Stomach smooth muscle (tissue), 2 donors: Measurements from ENCODE around the gene CBX1.
"Not testable (repeated sequence)": the region's sequence is repeated elsewhere in the genome, so short reads cannot be mapped to it uniquely, and the experiment has no call there.

Source experiments
- H3K27ac ChIP-seq: one replicate; pipeline ENCODE4 v1.7.0; 2013; ENCODE audit warnings: mild to moderate bottlenecking, low read length, inconsistent platforms
- H3K27me3 ChIP-seq, 2 donors: one replicate each; pipeline ENCODE4 v1.7.0; 2013; ENCODE audit warnings: low read length in 2 of 2; ENCODE audit not compliant: insufficient read depth in 2 of 2, control insufficient read depth in 1 of 2
- H3K36me3 ChIP-seq, 2 donors: one replicate each; pipeline ENCODE4 v1.7.0; 2013; ENCODE audit warnings: low read length in 2 of 2; ENCODE audit not compliant: control insufficient read depth in 2 of 2, insufficient read depth in 2 of 2
- H3K4me1 ChIP-seq: one replicate; pipeline ENCODE4 v1.7.0; 2013; ENCODE audit warnings: low read length; ENCODE audit not compliant: control insufficient read depth, insufficient read depth
- H3K4me3 ChIP-seq, 2 donors: one replicate each; pipeline ENCODE4 v1.7.0; 2013; ENCODE audit warnings: low read length in 2 of 2
- H3K9ac ChIP-seq, 2 donors: one replicate each; pipeline ENCODE4 v1.7.0; 2013; ENCODE audit warnings: low read length in 2 of 2, mild to moderate bottlenecking in 1 of 2
- H3K9me3 ChIP-seq, 2 donors: one replicate each; pipeline ENCODE4 v1.7.0; 2013; ENCODE audit warnings: low read length in 2 of 2; ENCODE audit not compliant: control insufficient read depth in 2 of 2
- donor health status: healthy.
- donor health status: Pancreatic carcinoma.

CBX1 gene

DNA sequence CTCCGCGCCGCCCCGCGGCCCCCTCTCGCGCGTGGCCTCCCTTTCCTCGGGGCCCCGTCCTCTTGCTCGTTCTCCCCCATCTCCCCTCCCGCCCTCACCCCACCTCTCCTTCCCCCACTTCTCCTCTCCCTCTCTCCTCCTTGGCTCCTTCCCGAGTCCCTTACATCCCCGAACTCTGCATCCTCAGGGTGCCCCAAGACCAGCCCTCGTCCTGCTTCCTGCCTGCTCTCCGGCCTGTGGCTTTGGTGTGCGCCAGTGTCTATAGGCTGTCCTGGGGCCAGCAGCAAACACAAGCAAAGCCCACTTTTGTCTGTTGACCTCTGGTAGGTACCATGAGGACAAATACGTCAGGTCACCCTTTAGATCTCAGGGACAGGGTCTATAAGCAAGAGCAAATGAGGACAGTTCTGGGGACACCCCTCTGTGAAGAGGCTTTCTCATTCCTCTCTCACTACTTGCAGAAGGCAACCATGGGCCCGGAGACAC is 63.4 kb downstream of the CBX1 start:
- H3K9ac ChIP-seq, result peak overlapping the region; percentile 30 to 58
- no peaks in the 10 kb centered on the region for H3K9me3 ChIP-seq
- no peaks in the 10 kb centered on the region for H3K27me3 ChIP-seq
- peak overlapping the region; percentile 41 for H3K27ac ChIP-seq
- peaks cover 15% of the 10 kb centered on the region for H3K4me1 ChIP-seq
- H3K36me3 ChIP-seq, result no peaks in the 10 kb centered on the region
- H3K4me3 ChIP-seq, result peak overlapping the region; percentile 38 to 61

DNA sequence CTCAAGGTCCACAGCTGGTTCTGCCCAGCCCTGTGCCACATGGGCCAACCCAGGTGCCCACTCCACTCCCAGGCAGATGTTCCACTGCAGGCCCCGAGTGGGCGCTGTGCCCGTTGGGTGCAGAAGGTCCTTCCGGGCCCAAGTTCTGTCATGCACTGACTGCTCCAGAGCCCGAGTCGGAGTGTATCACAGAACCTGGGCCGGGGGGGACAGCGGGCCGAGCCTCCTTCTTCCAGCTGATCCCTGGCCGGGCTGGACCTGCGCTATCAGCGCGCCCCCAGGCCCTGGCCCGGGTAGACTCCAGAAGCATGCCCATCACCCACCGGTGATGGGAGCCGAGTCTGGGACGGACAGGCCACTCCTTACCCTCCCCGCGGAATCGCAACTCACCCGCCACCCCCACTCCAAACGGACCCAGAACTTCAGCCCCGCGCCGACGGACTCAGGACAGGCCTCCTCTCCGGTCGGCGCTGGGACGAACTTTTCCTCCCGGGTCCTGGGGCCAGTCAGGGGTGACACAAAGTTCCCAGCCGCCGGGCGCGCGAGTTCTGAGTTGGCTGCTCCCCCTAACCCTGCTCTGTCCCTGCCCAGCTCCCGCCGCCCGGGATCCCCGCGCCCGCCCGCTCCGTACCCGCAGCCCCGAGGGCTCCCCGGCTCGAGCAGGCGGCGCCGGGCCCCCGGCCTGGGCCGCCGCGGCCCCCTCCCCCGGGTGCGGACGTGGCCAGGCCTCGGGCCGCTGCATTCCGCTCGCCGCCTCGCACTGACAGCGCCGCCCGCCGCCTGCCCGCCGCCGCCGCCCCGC is 64.0 kb downstream of the CBX1 start, which contains the start of gene COPZ2:
TSS of gene COPZ2 (minus strand) at position 762 of the 802 bp plus-strand sequence. CDS start at position 742, 20 bp downstream.
- peaks cover 15% of the 10 kb centered on the region for H3K4me1 ChIP-seq
- no peaks in the 10 kb centered on the region for H3K27me3 ChIP-seq
- H3K36me3 ChIP-seq, result peaks cover 0 to 3% of the 10 kb centered on the region in 2 donors
- peak within 1 kb of the TSS; percentile 66 for H3K27ac ChIP-seq
- H3K9me3 ChIP-seq, result no peaks in the 10 kb centered on the region
- H3K4me3 ChIP-seq, result peak within 1 kb of the TSS; percentile 69 to 82
- H3K9ac ChIP-seq, result peak within 1 kb of the TSS; percentile 60 to 65

DNA sequence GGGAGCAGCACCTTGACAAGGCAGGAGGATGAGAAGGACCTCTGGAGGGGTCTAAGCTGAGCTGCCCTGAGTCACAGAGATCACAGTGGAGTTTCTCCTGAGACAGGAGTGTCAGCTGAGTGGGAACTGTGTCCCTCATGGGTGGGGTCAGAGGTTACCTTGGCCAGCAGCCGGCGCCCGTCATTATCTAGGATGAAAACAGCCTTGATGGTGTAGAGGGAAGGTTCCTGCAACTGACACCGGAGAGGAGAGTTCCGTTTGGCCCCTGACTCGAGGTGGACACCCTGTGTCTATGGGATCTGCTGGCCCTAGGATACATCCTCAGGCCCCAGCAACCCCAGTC is 64.6 kb downstream of the CBX1 start:
- Histone ChIP-seq H3K27me3 (no peaks in the 10 kb centered on the region), H3K27ac (peak overlapping the region; percentile 31), H3K36me3 (peaks cover 0 to 4% of the 10 kb centered on the region in 2 donors), H3K4me1 (peaks cover 15% of the 10 kb centered on the region), H3K9me3 (no peaks in the 10 kb centered on the region), H3K4me3 (peak overlapping the region; percentile 69 to 82), H3K9ac (peak overlapping the region; percentile 60 to 65)

DNA sequence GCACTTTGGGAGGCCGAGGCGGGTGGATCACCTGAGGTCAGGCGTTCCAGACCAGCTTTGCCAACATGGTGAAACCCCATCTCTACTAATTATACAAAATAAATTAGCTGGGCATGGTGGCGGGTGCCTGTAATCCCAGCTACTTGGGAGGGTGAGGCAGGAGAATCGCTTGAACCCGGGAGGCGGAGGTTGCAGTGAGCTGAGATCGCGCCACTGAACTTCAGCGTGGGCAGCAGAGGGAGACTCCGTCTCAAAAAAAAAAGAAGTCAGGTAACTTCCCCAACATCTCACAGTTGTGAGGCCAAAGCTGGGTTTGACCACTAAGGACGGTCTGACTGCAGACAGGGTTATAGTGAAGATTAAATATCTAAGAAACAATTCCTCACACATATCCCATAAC is 66.5 kb downstream of the CBX1 start:
- H3K27ac ChIP-seq, H3K9me3 ChIP-seq, H3K9ac ChIP-seq, H3K27me3 ChIP-seq, H3K36me3 ChIP-seq, H3K4me3 ChIP-seq: not testable (repeated sequence)
- peaks cover 19% of the 10 kb centered on the region for H3K4me1 ChIP-seq

DNA sequence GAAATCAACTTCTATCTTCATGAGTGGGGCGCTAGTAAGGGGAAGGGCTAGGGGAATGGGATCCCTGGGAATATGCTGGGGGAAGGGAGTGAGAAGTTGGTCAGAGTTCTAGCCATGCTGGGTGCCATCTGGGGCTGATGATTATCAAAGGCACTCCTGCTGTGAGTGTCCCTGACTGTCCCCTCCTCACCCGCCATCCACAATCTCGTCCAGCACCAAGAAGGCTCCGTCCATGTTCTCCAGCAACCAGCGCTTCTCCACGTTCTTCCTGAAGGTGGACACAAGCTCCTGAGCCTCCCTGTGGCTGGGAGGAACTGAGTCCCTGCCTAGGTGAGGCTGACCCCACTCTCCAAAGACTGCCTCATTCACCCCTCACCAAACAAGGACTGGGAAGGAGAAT is 69.3 kb downstream of the CBX1 start:
- H3K9me3 ChIP-seq, result no peaks in the 10 kb centered on the region
- peak overlapping the region; percentile 18 for H3K27ac ChIP-seq
- H3K4me1 ChIP-seq, result peaks cover 12% of the 10 kb centered on the region
- H3K27me3 ChIP-seq, result no peaks in the 10 kb centered on the region
- no peak overlapping the region for H3K9ac ChIP-seq
- H3K4me3 ChIP-seq, result no peak overlapping the region
- peaks cover 0 to 4% of the 10 kb centered on the region in 2 donors for H3K36me3 ChIP-seq

- no peak overlapping the region for H3K27ac ChIP-seq
- no peak overlapping the region for H3K9ac ChIP-seq
- H3K4me3 ChIP-seq, result no peak overlapping the region
Measured at GRCh38 chr17:48030531-48030930, 70.7 kb downstream of the CBX1 start.

GRCh38 chr17:48028736-48029135 is 72.5 kb downstream of the CBX1 start:
- Histone ChIP-seq H3K4me3 (no peak overlapping the region), H3K9me3 (no peaks in the 10 kb centered on the region), H3K9ac (no peak overlapping the region), H3K36me3 (peaks cover 0 to 4% of the 10 kb centered on the region in 2 donors), H3K27ac (no peak overlapping the region), H3K27me3 (no peaks in the 10 kb centered on the region), H3K4me1 (peaks cover 35% of the 10 kb centered on the region)

More at GRCh38 chr17:48030531-48030930, 70.7 kb downstream of the CBX1 start:
- Histone ChIP-seq H3K36me3 (peaks cover 0 to 4% of the 10 kb centered on the region in 2 donors), H3K9me3 (no peaks in the 10 kb centered on the region), H3K27me3 (no peaks in the 10 kb centered on the region), H3K4me1 (peaks cover 20% of the 10 kb centered on the region)

DNA sequence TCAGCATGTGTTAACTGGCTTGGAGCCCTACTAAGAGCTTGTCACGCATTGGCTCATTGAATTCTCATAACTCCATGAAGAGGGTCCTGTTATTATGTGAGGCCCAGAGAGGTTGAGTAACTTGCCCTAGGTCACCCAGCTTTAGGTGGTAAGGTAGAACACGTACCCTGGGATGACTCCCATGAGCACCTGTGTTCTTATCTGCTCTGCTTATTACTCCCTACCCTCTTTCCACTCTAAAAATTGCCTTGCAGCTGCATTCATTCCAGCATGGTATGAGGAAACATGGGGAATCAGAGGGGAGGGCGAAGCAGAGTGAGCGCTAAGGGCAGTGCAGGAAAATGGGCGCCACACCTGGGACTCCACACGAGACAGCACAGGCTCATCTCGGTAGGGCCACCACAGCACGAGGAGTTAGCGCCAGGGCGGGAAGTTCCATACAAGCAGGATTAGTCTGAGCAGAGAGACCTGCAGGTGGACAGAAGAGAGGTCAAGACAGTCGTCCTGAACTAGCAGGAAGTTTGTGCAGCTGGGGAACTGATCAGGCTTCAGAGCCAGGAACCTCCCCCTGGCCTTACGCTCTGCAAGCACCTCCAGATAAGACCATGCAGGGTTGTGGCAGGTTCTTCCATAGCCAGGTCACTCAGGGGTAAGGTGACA is 73.8 kb downstream of the CBX1 start:
- H3K9ac ChIP-seq, result peak overlapping the region in 1 of 2 donors; percentile 60
- H3K27ac ChIP-seq, result peak overlapping the region; percentile 53
- peaks cover 0 to 2% of the 10 kb centered on the region in 2 donors for H3K36me3 ChIP-seq
- H3K4me1 ChIP-seq, result peaks cover 39% of the 10 kb centered on the region
- H3K9me3 ChIP-seq, result no peaks in the 10 kb centered on the region
- H3K27me3 ChIP-seq, result no peaks in the 10 kb centered on the region
- no peak overlapping the region for H3K4me3 ChIP-seq

DNA sequence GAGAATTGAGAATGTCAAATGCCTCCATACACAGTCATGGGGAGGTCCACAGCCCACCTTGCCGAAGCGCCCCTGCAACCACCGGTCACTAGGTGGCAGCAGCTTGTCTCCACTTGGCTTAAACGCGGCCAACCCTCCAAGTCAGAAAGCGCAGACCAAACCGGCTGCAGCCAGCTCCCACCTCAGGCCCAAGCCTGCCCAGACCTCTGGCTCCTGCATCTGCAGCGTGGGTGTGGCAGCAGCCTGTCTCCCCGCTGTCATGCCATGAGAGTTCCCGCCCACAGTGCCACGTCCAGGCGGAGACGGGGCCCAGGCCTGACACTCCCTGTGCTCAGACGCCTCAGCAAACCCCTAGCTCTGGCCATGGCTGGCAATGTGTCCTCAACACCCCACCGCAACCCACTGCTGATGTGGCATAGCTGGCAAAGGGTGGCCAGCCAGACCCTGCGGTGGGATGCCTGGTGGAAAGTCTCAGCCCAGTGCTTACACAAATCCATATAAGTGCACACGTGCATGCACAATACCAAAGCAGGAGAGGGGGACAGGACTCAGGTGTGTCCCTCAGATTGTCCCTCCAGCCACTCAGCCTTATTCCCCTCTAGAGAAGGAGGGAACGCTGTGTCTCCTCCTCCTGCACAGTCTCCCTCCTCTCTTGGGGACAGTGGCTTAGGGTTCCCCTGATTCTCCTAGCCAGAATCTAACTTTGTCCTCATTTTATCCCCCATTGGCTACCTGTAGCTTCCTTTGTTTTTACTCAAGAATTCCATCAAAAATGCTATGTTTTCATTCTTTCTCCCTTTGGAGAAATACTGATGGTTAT is 74.6 kb downstream of the CBX1 start:
- Histone ChIP-seq H3K36me3 (no peaks in the 10 kb centered on the region), H3K9ac (peak overlapping the region; percentile 4 to 60), H3K4me3 (peak overlapping the region in 1 of 2 donors; percentile 40), H3K4me1 (peaks cover 39% of the 10 kb centered on the region), H3K27ac (peak overlapping the region; percentile 67), H3K27me3 (no peaks in the 10 kb centered on the region), H3K9me3 (no peaks in the 10 kb centered on the region)

GRCh38 chr17:48025904-48026501 is 75.3 kb downstream of the CBX1 start:
- Histone ChIP-seq H3K9ac (peak overlapping the region; percentile 4 to 47), H3K4me1 (peaks cover 39% of the 10 kb centered on the region), H3K27me3 (no peaks in the 10 kb centered on the region), H3K9me3 (no peaks in the 10 kb centered on the region), H3K27ac (peak overlapping the region; percentile 67), H3K4me3 (peak overlapping the region; percentile 81 to 84), H3K36me3 (no peaks in the 10 kb centered on the region)
